Endothelial cell of umbilical vein (primary cell): ENCODE measurements around the gene STT3B. TPM values are rescaled to one million over a fixed set of nuclear protein-coding genes. Genes with fewer than 3 reads are reported as not detected.

Source experiments
- BruUV-seq: library from RNA; stranded (reverse); fragments of 400-500 nt; replicated peaks from 2 replicates; lab custom pipeline; 2021; lab: Mats Ljungman, UMichigan
- CTCF ChIA-PET: fragments of 300-600, 350-600 bp; sonication (Branson Sonifier 250); formaldehyde crosslinking; loops from one replicate; lab custom pipeline; 2021; ENCODE audit warnings: antibody characterized with exemption, inconsistent platforms; lab: Charles Lee
- POLR2A ChIA-PET: fragments of 300-600, 350-600 bp; sonication (Branson Sonifier 250); formaldehyde crosslinking; loops from one replicate; lab custom pipeline; 2021; ENCODE audit warnings: antibody characterized with exemption, inconsistent platforms; lab: Charles Lee
- DNase-seq: peaks from one replicate; pipeline ENCODE4 v3.0.0-alpha.2; 2011; ENCODE audit warnings: low read depth, low spot score
- FAIRE-seq: peaks from 2 replicates; lab custom pipeline; 2011; peaks lifted over from hg19 to GRCh38; lab: Jason Lieb, UNC
- H2AFZ ChIP-seq: 2 replicates; pipeline ENCODE4 v1.6.0; 2012; ENCODE audit warnings: low read depth, low read length, control low read depth, inconsistent platforms
- H3K27ac ChIP-seq: 2 replicates; pipeline ENCODE4 v1.5.1; 2011; ENCODE audit warnings: low read depth, mild to moderate bottlenecking, control low read depth, low read length, moderate library complexity; ENCODE audit not compliant: insufficient read depth
- H3K27me3 ChIP-seq, 2 experiments: 2 replicates each; pipeline versions ENCODE4 v1.6.0 to v1.6.1; 2011; ENCODE audit warnings: low read length in 2 of 2, mixed read lengths in 1 of 2; ENCODE audit not compliant: control insufficient read depth in 2 of 2, insufficient read depth in 2 of 2
- H3K36me3 ChIP-seq, 2 experiments: 2 replicates in 1 of 2; 3 replicates in 1 of 2; pipeline ENCODE4 v1.5.1; 2011; ENCODE audit warnings: low read length in 2 of 2, mild to moderate bottlenecking in 1 of 2, moderate library complexity in 1 of 2; ENCODE audit not compliant: control insufficient read depth in 2 of 2, insufficient read depth in 2 of 2; ENCODE audit errors: extremely low read depth in 1 of 2
- H3K4me1 ChIP-seq: 3 replicates; pipeline ENCODE4 v1.5.1; 2011; ENCODE audit warnings: mild to moderate bottlenecking, low read length; ENCODE audit not compliant: control insufficient read depth, insufficient read depth; ENCODE audit errors: extremely low read depth
- H3K4me2 ChIP-seq: 2 replicates; pipeline ENCODE4 v1.6.1; 2011; ENCODE audit warnings: low read length, control low read depth, mixed read lengths; ENCODE audit not compliant: insufficient read depth
- H3K4me3 ChIP-seq, 3 experiments: fragments of 200-600 bp in 1 of 3; sonication (generic), shearing (Covaris generic) in 1 of 3; replicated peaks in 1 of 3; 2 replicates each; pipeline ENCODE4 v1.5.1; 2011 to 2016; ENCODE audit warnings: control low read depth in 3 of 3, low read length in 3 of 3, mild to moderate bottlenecking in 2 of 3, inconsistent platforms in 1 of 3, low read depth in 1 of 3, moderate library complexity in 1 of 3; ENCODE audit not compliant: insufficient read depth in 1 of 3
- H3K79me2 ChIP-seq: 2 replicates; pipeline ENCODE4 v1.6.0; 2012; ENCODE audit warnings: low read length, inconsistent platforms; ENCODE audit not compliant: control insufficient read depth, insufficient read depth
- H3K9ac ChIP-seq: replicated peaks from 2 replicates; pipeline ENCODE3; 2011; ENCODE audit warnings: low read length, control low read depth; ENCODE audit not compliant: insufficient read depth; ENCODE audit errors: extremely low read depth
- H3K9me1 ChIP-seq: replicated peaks from 3 replicates; pipeline ENCODE4 v1.6.0; 2011; ENCODE audit warnings: mild to moderate bottlenecking, low read length; ENCODE audit not compliant: control insufficient read depth, insufficient read depth; ENCODE audit errors: extremely low read depth
- H3K9me3 ChIP-seq: replicated peaks from 2 replicates; pipeline ENCODE4 v1.5.1; 2012; ENCODE audit warnings: low read length, inconsistent platforms; ENCODE audit not compliant: control insufficient read depth, insufficient read depth
- H4K20me1 ChIP-seq: replicated peaks from 2 replicates; pipeline ENCODE3; 2011; ENCODE audit warnings: mild to moderate bottlenecking, low read length; ENCODE audit not compliant: control insufficient read depth, insufficient read depth; ENCODE audit errors: extremely low read depth
- CTCF ChIP-seq, 2 donors: IDR thresholded peaks; 1 replicate in 1 of 2; 2 replicates in 1 of 2; pipeline ENCODE4 v1.5.1; 2011; ENCODE audit warnings: low read length in 2 of 2, mild to moderate bottlenecking in 2 of 2, moderate library complexity in 2 of 2, control low read depth in 1 of 2, inconsistent platforms in 1 of 2, low read depth in 1 of 2; ENCODE audit not compliant: insufficient read depth in 1 of 2; ENCODE audit errors: extremely low read depth in 1 of 2
- EZH2 ChIP-seq: IDR thresholded peaks from 2 replicates; pipeline ENCODE4 v1.6.1; 2012; ENCODE audit warnings: borderline replicate concordance, low read depth, mild to moderate bottlenecking, moderate library complexity, low read length, inconsistent platforms; ENCODE audit not compliant: severe bottlenecking
- FOS ChIP-seq: IDR thresholded peaks from 2 replicates; pipeline ENCODE4 v1.6.1; 2011; ENCODE audit warnings: mild to moderate bottlenecking, low read length, moderate library complexity, borderline replicate concordance; ENCODE audit not compliant: insufficient read depth
- GATA2 ChIP-seq: IDR thresholded peaks from 2 replicates; pipeline ENCODE4 v1.7.0; 2011; ENCODE audit warnings: low read depth, mild to moderate bottlenecking, moderate library complexity, mixed read lengths, low read length; ENCODE audit not compliant: insufficient read length, insufficient read depth
- JUN ChIP-seq: IDR thresholded peaks from 2 replicates; pipeline ENCODE4 v1.6.1; 2011; ENCODE audit warnings: borderline replicate concordance, low read depth; ENCODE audit not compliant: insufficient read length, insufficient read depth
- MYC ChIP-seq: IDR thresholded peaks from one replicate; pipeline ENCODE4 v1.6.1; 2011; ENCODE audit warnings: mild to moderate bottlenecking, low read depth, low read length
- POLR2A ChIP-seq: IDR thresholded peaks from 2 replicates; pipeline ENCODE4 v1.6.1; 2012; ENCODE audit warnings: low read depth, mild to moderate bottlenecking, control low read depth, low read length
- POLR2AphosphoS5 ChIP-seq: IDR thresholded peaks from 2 replicates; pipeline ENCODE4 v1.6.1; 2012; ENCODE audit warnings: low read depth, mild to moderate bottlenecking, control low read depth, low read length, moderate library complexity; ENCODE audit not compliant: insufficient read depth
- dilution Hi-C: fragments of 300-500 bp; cut with MboI; formaldehyde crosslinking; loops from one replicate; pipeline ENCODE4 v1.15.0; 2019; ENCODE audit warnings: low sequenced_read_pairs; ENCODE audit not compliant: extremely low pct_ligation_motif_present
- intact Hi-C: fragments of 100-400 bp; cut with micrococcal nuclease; formaldehyde crosslinking; loops from one replicate; pipeline ENCODE4 v1.10.0; 2022
- polyA plus RNA-seq, 4 experiments: library from polyadenylated mRNA; depleted of rRNA in 3 of 4; stranded (reverse) in 3 of 4; unstranded in 1 of 4; fragments of >200 nt; gene quantifications; 2 replicates each; pipeline versions ENCODE4 v1.2.1 to v1.2.3, GENCODE V29; 2011 to 2012; ENCODE audit warnings: missing spikeins in 1 of 4
- total RNA-seq: library from RNA; stranded (reverse); gene quantifications from 2 replicates; pipeline ENCODE4 v1.2.3, GENCODE V29; 2021
- TF ChIP-seq, protein P1 (sequence below): IDR thresholded peaks from 2 replicates; pipeline ENCODE4 v1.6.1; 2011; ENCODE audit not compliant: insufficient read depth, insufficient read length

STT3B gene
- total and polyA plus RNA-seq, 2 donors (not counting 3 experiments of a cell fraction or from before 2014, with no cell fraction given): 56.4 to 113 TPM

GRCh38 chr3:31521468-31521867, 11.3 kb upstream of the STT3B start:
- H4K20me1 ChIP-seq: no peaks in the 10 kb centered on the region
- H2AFZ ChIP-seq: no peak overlapping the region
- no peaks in the 10 kb centered on the region for H3K79me2 ChIP-seq
- BruUV-seq: no TSS peak
- no peak overlapping the region for H3K4me2 ChIP-seq
- H3K27ac ChIP-seq: no peak overlapping the region
- DNase-seq (no peak), FAIRE-seq (no peak)
- peaks cover 5 to 6% of the 10 kb centered on the region in 2 experiments for H3K27me3 ChIP-seq
- H3K9me1 ChIP-seq: no peaks in the 10 kb centered on the region
- CTCF ChIA-PET: no interaction called here
- H3K9ac ChIP-seq: no peak overlapping the region
- peaks cover 4% of the 10 kb centered on the region for H3K4me1 ChIP-seq
- no peaks in the 10 kb centered on the region for H3K36me3 ChIP-seq
- H3K4me3 ChIP-seq: no peak overlapping the region
- TF ChIP-seq, protein P1, sequence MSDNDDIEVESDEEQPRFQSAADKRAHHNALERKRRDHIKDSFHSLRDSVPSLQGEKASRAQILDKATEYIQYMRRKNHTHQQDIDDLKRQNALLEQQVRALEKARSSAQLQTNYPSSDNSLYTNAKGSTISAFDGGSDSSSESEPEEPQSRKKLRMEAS: no peak
- TF ChIP-seq MYC (no peak), EZH2 (no peak), FOS (no peak), JUN (no peak), POLR2A (no peak), CTCF (IDR thresholded peaks at IDR 0.05; ENCODE audit: extremely low read depth in 1 of 2, insufficient read depth in 1 of 2, low read depth in 1 of 2, low read length in 2 of 2) (no peak), GATA2 (no peak), POLR2AphosphoS5 (no peak)
- dilution Hi-C loops: no loop called here
- no peaks in the 10 kb centered on the region for H3K9me3 ChIP-seq
- POLR2A ChIA-PET: no interaction called here
- intact Hi-C loops: no loop called here
